NOMO-1 treated with dmso at 0.1 percent for 144 hours (cell line): ENCODE results near the gene CFAP68.
"Not testable (repeated sequence)": the region's sequence is repeated elsewhere in the genome, so short reads cannot be mapped to it uniquely, and the experiment has no call there.

ENCODE experiments used
- DNase-seq: peaks from one replicate; lab custom pipeline; 2025; ENCODE audit not compliant: unreplicated experiment; lab: John Stamatoyannopoulos, UW

The CFAP68 gene

DNA sequence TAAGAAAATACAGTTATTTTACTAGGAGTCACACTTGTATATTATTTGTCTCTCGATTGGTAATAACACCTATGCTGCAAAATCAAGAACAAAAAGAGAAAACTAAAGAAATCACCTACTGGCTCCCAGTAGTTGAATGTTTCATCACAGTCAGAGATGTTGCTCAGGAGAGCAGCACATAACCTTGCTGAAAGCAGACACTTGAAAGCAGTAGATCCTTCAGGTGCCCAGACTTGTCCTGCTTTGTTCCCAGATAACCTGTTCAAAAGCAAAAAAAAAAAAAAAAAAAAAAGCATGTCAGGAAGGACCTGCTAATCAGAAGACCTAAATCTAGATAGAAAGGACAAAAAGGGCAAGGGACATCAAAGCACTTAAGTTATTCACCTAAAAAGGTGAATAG, 9.2 kb upstream of the CFAP68 start:
- no peak for DNase-seq

DNA sequence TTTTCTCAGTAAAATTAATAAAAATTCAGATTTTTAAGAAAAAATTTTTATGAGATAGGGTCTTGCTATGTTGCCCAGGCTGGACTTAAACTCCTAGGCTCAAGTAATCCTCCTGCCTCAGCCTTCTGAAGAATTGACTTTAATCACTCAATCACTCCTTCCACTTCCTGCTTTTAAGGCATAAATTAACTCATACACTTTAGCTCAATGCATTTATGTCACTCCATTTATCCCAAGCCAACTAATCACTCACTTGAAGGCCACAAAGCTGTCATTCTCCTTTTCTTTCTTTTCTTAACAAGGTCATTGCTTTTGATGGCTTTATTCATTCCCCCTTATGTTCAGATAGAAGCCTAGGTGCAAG, 8.8 kb upstream of the CFAP68 start:
- peak; percentile 19 for DNase-seq

DNA sequence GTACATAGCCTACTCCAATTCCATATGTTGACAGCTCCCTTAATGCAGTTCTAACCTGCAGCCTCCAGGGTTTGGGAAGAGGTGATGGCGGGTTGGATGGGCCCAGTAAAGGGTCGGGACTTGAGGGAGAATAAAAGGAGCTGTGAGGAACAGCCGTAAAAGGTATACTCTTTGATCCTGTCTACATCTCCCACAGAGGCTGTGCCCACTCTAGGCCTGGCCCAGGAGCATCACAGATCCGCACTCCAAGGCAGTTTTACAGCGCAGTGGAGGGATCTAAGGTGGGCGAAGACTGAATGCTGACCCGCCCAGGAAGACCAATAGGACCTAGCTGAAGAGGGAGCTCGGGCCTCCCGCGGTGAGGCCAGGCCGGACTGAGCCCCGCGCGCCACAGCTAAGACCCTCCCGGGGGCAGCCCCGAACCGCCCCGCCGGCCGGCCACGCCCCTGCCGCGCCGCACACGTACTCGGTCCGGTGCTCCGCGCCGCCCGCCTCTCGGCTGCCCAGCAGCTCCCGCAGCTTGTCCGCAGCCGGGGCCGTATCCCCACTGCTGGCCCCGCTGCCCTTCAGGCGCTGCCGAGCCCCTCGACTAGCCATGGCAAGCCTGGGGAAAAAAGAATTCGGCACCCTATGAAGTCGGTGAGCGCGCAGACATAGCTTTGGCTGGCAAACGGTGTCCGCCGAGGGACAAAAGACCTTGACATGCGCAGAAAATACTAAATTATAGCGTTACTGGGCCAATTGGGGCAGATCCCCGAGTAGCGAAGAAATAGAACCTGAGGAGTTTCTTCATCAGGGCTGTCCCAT, 8.3 kb upstream of the CFAP68 start, which contains the start of gene ALG9:
TSS of gene ALG9 (minus strand) at position 696 of the 807 bp plus-strand sequence. CDS start at position 597, 99 bp downstream.
- DNase-seq: peak; percentile 43

DNA sequence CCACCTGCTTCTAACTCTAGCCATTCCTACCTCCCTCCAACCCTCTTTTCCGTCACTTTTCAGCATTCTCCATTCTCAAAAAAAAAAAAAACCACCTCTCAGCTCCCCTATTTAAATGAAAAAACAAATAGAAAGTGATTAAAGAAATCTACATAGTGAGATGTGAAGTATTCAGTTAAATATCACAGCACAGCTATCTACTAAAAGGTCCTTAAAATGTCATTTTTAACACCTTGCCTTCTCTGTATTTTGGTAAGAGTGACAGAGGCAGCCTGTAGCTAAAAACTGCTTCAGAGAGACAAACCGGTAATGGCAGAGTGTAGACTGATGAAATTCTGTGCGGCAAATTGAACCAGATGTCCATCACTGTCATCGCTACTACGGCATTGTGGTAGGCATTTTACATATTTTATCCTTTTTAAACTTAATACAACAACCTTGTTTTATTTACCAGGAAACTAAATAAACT, 7.6 kb upstream of the CFAP68 start:
- DNase-seq: no peak

DNA sequence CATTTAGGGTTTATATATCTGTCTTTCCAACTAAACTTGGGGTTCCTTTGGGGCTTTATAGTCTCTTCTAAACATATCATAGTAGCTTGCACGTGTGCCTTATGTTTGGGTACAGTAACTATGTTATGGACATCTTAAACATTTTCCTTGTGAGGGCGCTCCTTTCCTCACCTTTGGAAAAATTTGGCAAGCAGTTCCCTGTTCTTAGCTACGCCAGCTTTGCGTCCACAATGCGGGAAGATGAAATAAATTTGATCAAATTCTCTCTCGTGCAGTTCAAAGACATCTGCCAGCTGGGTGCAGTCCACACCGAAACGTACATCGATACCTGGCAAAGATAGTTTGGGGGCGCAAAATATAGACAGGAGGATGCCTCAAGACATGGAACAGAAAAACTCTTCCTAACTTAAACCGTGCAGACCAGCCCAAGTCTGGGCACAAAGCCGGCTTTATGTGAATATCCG, 924 bp upstream of the CFAP68 start:
- no peak for DNase-seq

DNA sequence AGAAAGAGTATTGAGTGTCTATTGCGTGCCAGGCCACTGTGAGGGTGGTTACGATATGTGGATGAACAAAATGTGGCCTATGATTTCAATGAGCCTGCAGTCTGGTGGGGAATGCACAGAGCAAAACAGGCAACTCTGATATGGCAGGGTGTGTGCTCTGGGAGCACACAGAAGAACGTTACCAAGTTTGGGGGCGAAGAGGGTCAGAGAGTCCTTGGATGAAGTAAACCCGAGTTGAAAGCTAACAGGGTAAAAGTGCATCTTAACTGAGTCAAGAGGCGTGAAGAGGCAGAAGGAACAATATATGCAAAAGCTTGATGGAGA, 258 bp downstream of the CFAP68 start:
- DNase-seq: no peak

DNA sequence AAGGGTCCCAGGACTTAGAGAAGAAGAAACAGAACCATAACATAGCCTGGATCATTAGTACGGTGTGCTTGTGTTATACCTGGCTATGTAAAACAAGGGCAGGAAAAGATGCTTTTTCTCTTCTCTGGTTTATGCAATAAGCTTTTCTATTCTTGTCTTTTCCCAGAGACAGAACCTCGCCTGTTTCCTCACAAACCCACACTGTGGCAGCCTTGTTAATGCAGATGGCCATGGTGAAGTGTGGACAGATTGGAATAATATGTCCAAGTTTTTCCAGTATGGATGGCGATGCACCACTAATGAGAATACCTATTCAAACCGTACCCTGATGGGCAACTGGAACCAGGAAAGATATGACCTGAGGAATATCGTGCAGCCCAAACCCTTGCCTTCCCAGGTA, 2.9 kb downstream of the CFAP68 start:
- no peak for DNase-seq

DNA sequence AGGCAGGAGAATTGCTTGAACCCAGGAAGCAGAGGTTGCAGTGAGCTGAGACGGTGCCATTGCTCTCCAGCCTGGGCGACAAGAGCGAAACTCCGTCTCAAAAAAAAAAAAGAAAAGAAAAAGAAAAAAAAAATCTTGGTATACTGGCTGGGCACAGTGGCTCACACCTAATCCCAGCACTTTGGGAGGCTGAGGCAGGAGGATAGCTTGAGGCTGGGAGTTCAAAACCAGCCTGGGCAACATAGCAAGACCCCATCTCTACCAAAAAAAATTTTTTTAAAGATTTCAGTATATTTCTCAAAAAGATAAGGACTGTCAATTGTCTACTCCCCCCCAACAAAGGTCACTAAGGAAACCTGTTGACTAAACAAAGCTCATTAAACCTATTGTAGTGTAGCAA, 5.7 kb downstream of the CFAP68 start:
- not testable (repeated sequence) for DNase-seq

DNA sequence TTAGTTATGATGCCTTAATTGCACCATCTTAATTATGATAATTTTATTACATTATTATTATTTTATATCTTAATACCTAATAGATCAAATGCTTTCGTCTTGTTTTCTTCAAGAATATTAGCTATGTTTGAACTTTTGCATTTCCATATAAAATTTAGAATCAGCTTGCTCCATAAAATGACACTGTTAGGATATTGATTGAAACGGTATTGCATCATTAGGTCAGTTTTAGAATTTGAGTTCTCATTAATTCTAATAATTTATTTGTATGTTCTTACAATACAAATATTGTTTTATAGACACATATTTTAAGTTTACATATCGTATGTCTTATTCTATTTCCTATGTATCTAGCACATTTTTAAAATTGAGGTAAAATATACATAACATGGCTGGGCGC, 6.7 kb downstream of the CFAP68 start:
- DNase-seq: no peak

DNA sequence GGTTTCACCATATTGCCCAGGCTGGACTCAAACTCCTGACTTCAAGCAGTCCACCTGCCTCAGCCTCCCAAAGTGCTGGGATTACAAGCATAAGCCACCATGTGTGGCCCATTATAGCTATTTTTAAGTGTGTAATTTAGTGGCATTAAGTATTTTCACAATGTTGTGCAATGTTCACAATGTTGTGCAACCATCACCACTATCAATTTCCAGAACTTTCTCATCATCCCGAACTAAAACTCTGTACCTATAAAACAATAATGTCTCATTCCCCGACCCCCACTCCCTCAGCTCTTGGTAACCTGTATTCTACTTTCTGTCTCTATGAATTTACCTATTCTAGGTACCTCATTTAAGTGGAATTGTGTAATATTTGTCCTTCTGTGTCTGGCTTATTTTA, 7.5 kb downstream of the CFAP68 start:
- DNase-seq: no peak

DNA sequence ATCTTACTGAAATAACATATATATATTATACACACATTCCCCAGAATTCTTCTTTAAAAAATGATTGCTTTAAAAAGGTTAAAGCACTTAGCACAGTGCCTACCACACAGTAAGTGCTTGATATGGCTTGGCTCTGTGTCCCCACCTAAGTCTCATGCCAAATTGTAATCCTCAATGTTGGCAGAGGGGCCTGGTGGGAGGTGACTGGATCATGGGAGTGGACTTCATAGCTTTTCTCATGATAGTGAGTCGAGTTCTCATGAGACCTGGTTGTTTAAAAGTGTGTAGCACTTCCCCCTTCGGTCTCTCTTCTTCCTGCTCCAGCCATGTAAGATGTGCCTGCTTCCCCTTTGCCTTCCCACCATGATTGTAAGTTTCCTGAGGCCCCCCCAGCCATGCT, 26.1 kb downstream of the CFAP68 start:
- no peak for DNase-seq

DNA sequence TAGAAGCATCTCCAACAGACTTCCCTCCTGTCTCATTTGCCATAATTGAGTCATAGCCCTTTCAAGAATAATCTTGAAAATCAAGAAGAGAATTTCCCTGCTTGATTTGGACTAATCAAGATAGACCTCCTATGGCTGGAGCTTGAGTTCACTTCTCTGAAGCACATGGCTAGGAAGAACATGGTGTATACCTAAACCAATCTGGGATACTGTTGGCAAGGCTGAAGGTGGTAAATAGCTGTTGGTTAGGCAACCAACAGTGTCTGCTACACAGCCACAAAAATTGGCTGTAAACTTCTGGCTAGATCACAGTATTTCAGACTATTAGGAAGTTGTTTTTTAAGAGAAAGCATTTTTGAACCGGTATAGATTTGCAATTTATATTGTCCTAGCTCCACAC, 27.3 kb downstream of the CFAP68 start:
- DNase-seq: no peak

DNA sequence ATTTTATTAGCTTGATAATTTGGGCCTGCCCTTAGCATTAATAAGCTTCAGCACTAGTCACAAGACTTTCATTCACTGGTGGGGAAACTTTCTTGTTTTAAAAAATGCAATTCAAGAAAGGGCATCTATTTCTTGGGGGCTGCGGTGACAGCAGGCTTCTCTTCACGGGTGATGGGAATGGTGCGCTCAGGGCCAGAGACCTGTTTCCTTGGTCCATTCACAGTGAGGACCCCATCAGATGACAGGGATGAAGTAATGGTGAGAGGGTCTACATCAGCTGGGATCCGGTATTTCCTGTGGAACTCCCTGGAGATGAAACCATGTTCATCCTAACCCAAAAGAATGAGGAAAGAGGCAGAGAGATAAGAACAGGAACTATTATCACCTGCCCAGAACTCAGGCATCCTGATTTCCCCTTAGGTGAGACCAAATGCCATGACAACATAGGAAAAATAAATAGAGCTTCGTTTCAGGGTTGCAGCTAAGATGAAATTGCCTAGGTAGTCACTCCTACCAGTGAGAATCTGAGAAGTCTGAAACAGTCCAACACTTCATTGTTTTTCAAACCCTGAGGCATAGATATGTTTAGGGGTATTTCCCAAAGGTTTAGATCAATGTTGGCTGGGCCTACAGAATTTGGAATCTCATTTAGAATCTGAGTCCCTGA, 29.4 kb downstream of the CFAP68 start:
- DNase-seq: no peak

DNA sequence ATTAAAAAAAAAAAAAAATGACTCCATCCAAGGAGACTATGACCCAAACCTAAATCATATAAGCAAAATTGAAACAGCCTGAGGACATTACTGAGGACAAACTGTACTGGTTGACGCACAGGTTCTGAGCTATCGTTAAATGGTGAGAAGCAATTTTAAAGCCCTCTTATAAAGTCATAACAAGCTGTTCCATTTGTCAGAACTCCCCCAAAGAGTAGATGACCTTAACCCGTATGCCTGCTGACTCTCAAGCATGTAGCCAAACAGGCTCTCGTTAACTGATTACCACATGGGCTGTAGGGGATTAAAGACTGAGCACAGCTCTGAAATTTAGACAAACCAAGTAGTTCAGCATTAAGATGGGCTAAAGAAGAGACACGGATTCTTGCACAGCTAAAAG, 30.0 kb downstream of the CFAP68 start:
- no peak for DNase-seq

DNA sequence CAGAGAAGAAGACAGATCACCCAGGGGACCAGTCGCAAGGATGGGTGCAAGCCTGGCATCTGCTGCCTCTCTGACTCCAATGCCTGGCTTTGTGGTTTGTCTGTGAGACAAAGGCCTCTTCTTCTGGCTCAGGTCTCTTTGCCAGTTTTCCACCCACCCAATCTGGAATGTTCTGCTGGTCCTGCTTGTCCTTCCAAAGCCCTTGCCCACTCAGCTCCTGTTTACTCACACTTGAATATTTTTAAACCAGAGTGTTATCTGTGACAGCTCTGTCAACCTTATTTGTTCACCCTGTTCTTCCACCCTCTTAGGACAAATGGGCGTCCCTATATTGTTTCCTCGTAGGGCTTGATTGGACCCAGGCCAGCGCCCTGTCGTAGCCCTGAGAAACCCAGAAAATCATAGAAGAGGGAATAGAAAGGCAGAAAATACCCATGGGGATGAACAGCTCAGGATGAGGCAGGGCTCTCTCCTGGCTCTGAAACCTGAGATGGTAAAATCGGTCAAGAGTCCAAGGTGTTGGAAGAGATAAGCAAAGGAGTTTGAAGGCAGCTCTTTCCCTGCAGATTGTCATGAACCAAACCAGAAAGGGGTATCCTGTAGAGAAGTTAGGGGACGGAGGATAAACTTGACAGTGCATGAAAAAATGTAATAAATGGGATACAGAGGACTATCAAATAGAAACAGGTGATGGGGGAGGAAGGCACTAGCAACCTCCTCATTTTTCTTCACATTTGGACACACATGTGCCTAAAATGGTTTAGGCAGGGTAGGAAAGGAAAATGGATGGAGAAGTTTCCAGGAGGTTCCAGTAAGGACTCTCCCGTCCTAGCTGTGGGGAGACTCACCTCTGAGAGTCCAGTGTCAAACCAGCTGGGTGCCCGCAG, 31.6 kb downstream of the CFAP68 start:
- no peak for DNase-seq

DNA sequence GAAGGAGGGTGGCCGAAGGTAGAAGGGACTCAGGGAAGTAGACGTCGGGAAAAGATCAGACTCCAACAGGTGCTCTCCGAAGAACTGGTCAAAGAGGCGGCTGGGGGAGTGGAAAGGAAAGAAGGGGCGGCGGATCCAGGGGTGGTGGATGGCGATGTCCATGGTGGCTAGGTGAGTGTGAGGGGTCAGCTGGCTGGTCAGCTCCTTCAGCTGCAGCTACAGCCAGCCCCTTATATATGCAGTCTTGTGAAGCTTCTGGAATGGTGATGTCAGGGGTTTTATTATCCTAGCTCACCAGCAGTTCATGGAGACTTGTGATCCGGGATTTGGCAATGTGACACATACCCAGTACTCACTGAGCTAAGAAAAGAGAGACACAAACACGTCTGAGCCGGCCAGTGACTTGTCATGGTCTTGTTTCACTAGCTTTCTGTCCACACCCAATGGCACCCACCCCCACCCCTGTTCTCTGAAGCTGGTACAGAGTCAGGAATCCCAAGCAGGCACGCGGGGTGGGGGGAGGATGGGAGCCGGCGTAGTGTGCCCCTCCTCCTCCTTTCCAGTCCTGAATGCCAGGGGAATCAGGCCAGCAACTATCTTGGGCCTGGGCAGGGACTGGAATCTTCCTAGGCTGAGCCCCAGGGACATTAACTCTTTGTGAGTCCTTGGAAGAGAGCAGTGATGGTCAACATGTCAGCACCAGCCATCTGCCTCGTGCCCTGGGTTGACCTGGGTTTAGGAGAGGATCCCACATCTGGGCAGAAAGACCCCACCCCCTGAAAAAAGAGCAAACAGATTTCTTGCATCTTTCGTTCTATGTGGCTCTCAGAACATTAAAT, 32.4 kb downstream of the CFAP68 start, which contains the start of gene CRYAB:
TSS of gene CRYAB (minus strand) at position 208 of the 839 bp plus-strand sequence. CDS start at position 162, 46 bp downstream.
- DNase-seq: no peak

DNA sequence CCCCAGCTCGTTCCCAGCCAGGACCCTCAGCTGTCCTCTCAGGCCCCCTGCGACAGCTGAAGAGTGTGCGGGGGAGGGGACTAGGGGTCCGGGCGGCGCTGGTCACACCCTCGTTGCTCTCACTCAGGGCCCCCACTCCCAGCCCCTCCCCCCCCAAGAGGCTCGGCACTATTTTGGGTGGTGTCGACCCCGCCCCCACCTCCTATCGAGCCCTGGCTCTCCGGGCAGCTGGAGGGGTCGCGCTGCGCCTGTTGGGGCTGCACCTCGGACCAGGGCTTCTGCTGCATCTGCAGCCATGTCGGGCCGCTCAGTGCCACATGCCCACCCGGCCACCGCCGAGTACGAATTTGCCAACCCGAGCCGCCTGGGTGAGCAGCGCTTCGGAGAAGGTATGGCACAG, 33.2 kb downstream of the CFAP68 start, which contains the start of gene HSPB2:
TSS of gene HSPB2 (plus strand) at position 200 of the 400 bp plus-strand sequence. CDS start at position 296, 96 bp downstream.
- DNase-seq: no peak

DNA sequence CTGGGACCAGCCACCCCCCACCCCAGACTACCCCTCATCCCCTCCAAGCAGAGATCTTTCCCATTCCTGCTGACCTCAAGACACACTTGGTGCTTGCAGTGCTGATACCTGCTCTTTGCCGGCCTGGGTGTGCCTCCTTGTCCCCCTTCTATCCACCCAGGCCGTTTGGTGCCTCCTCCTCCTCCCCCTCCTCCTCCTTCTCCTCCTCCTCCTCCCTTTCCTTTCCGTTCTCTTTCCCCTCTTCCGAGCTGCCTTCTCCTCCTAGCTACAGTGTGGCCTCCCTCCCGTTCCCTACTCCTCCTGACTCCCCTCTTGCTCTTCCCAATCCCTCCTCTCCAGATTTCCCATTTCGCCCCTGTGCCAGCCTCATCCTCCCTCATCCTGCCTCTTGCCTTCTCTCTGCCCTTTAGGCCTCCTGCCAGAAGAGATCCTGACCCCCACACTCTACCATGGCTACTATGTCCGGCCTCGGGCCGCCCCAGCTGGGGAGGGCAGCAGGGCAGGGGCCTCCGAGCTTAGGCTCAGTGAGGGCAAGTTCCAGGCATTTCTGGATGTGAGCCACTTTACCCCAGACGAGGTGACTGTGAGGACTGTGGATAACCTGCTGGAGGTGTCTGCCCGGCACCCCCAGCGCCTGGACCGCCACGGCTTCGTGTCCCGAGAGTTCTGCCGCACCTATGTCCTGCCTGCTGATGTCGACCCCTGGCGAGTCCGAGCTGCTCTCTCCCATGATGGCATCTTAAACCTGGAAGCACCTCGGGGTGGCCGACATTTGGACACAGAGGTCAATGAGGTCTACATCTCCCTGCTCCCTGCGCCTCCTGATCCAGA, 33.9 kb downstream of the CFAP68 start:
- DNase-seq: no peak

DNA sequence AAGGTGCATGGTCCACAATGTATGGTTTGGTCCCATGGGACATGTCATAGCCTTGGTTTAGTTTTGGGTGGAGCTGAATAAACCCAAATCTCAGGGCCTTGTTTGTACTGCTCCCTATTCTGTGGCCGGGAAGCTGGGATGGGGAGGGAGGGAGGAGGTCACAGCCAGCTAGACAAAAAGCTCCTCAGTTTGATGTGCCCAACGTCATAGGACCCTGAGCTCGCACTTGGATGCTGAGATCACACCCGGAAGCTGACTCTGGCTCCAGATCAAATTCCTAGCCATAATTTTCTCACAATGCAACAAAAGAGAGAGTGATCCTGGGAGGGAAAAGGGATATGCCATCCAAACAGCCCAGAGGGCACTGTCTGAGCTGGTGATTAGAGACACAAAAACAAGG, 34.7 kb downstream of the CFAP68 start:
- DNase-seq: no peak
